Tibial nerve (tissue), 3 donors: Measurements from ENCODE around the gene TMEM132C.
"Not testable (repeated sequence)": the region's sequence is repeated elsewhere in the genome, so short reads cannot be mapped to it uniquely, and the experiment has no call there.

Source experiments
- POLR2A ChIP-seq, 2 donors: fragments of 450-650 bp; IDR thresholded peaks; one replicate each; pipeline ENCODE4 v1.6.1; 2017; ENCODE audit warnings: antibody characterized with exemption in 2 of 2, mild to moderate bottlenecking in 2 of 2, moderate library complexity in 2 of 2
- TF ChIP-seq, protein P1 (sequence below), 5 experiments: fragments of 200-600 bp in 3 of 5; fragments of 450-650 bp in 2 of 5; sonication (generic) in 3 of 5; IDR thresholded peaks; one replicate each; pipeline ENCODE4 v1.5.1; 2016 to 2019; ENCODE audit warnings: antibody characterized with exemption in 5 of 5, mild to moderate bottlenecking in 3 of 5, moderate library complexity in 2 of 5

- not testable (repeated sequence) for TF ChIP-seq POLR2A (IDR thresholded peaks at IDR 0.05)
- TF ChIP-seq, protein P1, sequence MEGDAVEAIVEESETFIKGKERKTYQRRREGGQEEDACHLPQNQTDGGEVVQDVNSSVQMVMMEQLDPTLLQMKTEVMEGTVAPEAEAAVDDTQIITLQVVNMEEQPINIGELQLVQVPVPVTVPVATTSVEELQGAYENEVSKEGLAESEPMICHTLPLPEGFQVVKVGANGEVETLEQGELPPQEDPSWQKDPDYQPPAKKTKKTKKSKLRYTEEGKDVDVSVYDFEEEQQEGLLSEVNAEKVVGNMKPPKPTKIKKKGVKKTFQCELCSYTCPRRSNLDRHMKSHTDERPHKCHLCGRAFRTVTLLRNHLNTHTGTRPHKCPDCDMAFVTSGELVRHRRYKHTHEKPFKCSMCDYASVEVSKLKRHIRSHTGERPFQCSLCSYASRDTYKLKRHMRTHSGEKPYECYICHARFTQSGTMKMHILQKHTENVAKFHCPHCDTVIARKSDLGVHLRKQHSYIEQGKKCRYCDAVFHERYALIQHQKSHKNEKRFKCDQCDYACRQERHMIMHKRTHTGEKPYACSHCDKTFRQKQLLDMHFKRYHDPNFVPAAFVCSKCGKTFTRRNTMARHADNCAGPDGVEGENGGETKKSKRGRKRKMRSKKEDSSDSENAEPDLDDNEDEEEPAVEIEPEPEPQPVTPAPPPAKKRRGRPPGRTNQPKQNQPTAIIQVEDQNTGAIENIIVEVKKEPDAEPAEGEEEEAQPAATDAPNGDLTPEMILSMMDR (IDR thresholded peaks at IDR 0.05): not testable (repeated sequence)
These were observed 13.1 kb upstream of the TMEM132C start for GRCh38 chr12:128253829-128254228.
